Stimulated activated memory B cell treated with anti-CD40 and anti-IgM and Interleukin-4, amounts not matched to agents 10 μg/mL and 1 μg/mL and 100 μg/mL, for 72 hours (primary cell): ENCODE results near the gene TMPRSS9.
"Not testable (repeated sequence)": the region's sequence is repeated elsewhere in the genome, so short reads cannot be mapped to it uniquely, and the experiment has no call there.

Source experiments
- ATAC-seq: fragments of 150-1000 bp; cut with Tn5 transposase; 2 replicates; pipeline ENCODE4 v1.10.0; 2021
- H3K27ac Mint-ChIP-seq: one replicate; pipeline ENCODE4 v1.8.0; 2022; ENCODE audit warnings: mild to moderate bottlenecking, mixed read lengths
- H3K27me3 Mint-ChIP-seq: one replicate; pipeline ENCODE4 v1.8.0; 2022; ENCODE audit warnings: mixed read lengths
- H3K36me3 Mint-ChIP-seq: one replicate; pipeline ENCODE4 v1.8.0; 2022; ENCODE audit warnings: mixed read lengths
- H3K4me1 Mint-ChIP-seq: one replicate; pipeline ENCODE4 v1.8.0; 2022; ENCODE audit warnings: mixed read lengths
- H3K4me3 Mint-ChIP-seq: one replicate; pipeline ENCODE4 v1.8.0; 2022; ENCODE audit warnings: mild to moderate bottlenecking, moderate library complexity, mixed read lengths
- H3K9me3 Mint-ChIP-seq: one replicate; pipeline ENCODE4 v1.8.0; 2022; ENCODE audit warnings: mixed read lengths

The TMPRSS9 gene

GRCh38 chr19:2345076-2345475 is 15.0 kb upstream of the TMPRSS9 start:
- H3K4me1 Mint-ChIP-seq: no peaks in the 10 kb centered on the region
- ATAC-seq: peak; percentile 9
- no peak overlapping the region for H3K27ac Mint-ChIP-seq
- peaks cover 12% of the 10 kb centered on the region for H3K36me3 Mint-ChIP-seq
- H3K9me3 Mint-ChIP-seq: no peaks in the 10 kb centered on the region
- H3K27me3 Mint-ChIP-seq: no peaks in the 10 kb centered on the region
- no peak overlapping the region for H3K4me3 Mint-ChIP-seq

DNA sequence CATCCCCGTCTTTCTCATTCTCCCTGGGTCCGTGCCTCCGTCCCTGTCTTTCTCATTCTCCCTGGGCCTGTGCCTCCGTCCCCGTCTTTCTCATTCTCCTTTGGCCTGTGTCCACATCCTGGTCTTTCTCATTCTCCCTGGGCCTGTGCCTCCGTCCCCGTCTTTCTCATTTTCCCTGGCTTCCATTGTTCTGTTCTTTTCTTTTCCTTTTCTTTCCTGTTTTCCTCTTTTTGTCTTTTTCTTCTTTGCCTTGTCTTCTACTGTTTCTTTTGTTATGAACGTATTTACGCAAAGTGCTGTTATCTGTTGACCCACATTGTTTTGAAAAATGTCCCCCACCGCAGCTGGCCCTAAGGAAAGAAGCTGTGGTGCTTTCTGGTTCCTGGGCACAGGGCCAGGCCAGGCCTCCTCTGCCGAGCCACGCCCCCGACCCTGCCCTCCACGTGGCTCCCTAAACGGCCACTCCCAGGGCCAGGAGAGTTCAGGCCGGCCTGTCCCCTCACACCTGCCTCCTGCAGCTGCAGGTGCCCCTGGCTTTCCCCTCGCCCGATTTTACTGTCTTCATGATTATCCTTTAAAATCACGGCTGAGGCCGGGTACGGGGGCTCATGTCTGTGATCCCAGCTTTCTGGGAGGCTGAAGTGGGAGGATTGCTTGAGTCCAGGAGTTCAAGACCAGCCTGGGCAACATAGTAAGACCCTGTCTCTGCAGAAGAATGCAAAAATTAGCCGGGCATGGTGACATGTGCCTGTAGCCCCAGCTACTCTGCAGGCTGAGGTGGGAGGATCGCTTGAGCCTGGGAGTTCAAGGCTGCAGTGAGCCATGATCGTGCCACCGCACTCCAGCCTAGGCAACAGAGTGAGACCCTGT is 14.0 kb upstream of the TMPRSS9 start:
- no peaks in the 10 kb centered on the region for H3K4me1 Mint-ChIP-seq
- no peak overlapping the region for H3K27ac Mint-ChIP-seq
- peaks cover 13% of the 10 kb centered on the region for H3K36me3 Mint-ChIP-seq
- H3K9me3 Mint-ChIP-seq: no peaks in the 10 kb centered on the region
- no peaks in the 10 kb centered on the region for H3K27me3 Mint-ChIP-seq
- H3K4me3 Mint-ChIP-seq: no peak overlapping the region
- no peak for ATAC-seq

- not testable (repeated sequence) for ATAC-seq, H3K9me3 Mint-ChIP-seq, H3K27ac Mint-ChIP-seq, H3K27me3 Mint-ChIP-seq, H3K4me1 Mint-ChIP-seq, H3K4me3 Mint-ChIP-seq
- peaks cover 22% of the 10 kb centered on the region for H3K36me3 Mint-ChIP-seq
Observed at GRCh38 chr19:2349818-2350217, 10.2 kb upstream of the TMPRSS9 start.

GRCh38 chr19:2350656-2351055 is 9.4 kb upstream of the TMPRSS9 start:
- Mint-ChIP-seq H3K9me3 (no peaks in the 10 kb centered on the region), H3K4me3 (no peak overlapping the region), H3K27me3 (no peaks in the 10 kb centered on the region), H3K27ac (no peak overlapping the region), H3K36me3 (peaks cover 15% of the 10 kb centered on the region), H3K4me1 (no peaks in the 10 kb centered on the region)
- no peak for ATAC-seq

DNA sequence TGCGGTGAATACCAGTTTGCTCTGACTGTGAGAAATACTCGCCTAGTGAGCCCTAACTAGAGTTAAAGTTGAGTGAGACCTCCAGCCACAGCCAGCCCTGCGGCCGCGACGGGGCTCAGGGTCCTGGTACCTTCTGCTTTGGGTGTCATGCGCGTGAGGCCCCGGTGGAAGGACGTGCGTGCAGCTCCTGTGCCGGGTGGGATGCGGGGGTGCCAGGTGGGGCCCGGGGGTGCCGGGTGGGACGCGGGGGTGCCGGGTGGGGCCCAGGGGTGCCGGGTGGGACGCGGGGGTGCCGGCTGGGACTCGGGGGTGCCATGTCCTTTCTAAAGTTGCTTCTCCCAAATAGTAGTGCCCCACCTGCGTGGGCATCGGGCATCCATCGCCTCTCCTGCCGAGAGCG is 8.5 kb upstream of the TMPRSS9 start:
- H3K27me3 Mint-ChIP-seq: no peaks in the 10 kb centered on the region
- H3K27ac Mint-ChIP-seq: no peak overlapping the region
- no peaks in the 10 kb centered on the region for H3K9me3 Mint-ChIP-seq
- no peaks in the 10 kb centered on the region for H3K4me1 Mint-ChIP-seq
- peaks cover 10% of the 10 kb centered on the region for H3K36me3 Mint-ChIP-seq
- no peak overlapping the region for H3K4me3 Mint-ChIP-seq
- peak; percentile 68 for ATAC-seq

- H3K27ac Mint-ChIP-seq: no peak overlapping the region
- peak; percentile 40 for ATAC-seq
- H3K9me3 Mint-ChIP-seq: peaks cover 4% of the 10 kb centered on the region
- H3K36me3 Mint-ChIP-seq: peaks cover 15% of the 10 kb centered on the region
- H3K27me3 Mint-ChIP-seq: no peaks in the 10 kb centered on the region
- no peak overlapping the region for H3K4me3 Mint-ChIP-seq
- H3K4me1 Mint-ChIP-seq: no peaks in the 10 kb centered on the region
Observed at GRCh38 chr19:2352121-2352520, 7.9 kb upstream of the TMPRSS9 start.

GRCh38 chr19:2353159-2353886 is 6.7 kb upstream of the TMPRSS9 start:
- peaks cover 18% of the 10 kb centered on the region for H3K36me3 Mint-ChIP-seq
- peaks cover 11% of the 10 kb centered on the region for H3K9me3 Mint-ChIP-seq
- no peaks in the 10 kb centered on the region for H3K4me1 Mint-ChIP-seq
- no peak overlapping the region for H3K27ac Mint-ChIP-seq
- H3K4me3 Mint-ChIP-seq: no peak overlapping the region
- H3K27me3 Mint-ChIP-seq: no peaks in the 10 kb centered on the region
- ATAC-seq: peak; percentile 24

GRCh38 chr19:2353887-2354592 is 6.0 kb upstream of the TMPRSS9 start:
- no peak for ATAC-seq
- H3K36me3 Mint-ChIP-seq: peaks cover 18% of the 10 kb centered on the region
- no peak overlapping the region for H3K4me3 Mint-ChIP-seq
- no peaks in the 10 kb centered on the region for H3K4me1 Mint-ChIP-seq
- no peaks in the 10 kb centered on the region for H3K27me3 Mint-ChIP-seq
- H3K9me3 Mint-ChIP-seq: peaks cover 11% of the 10 kb centered on the region
- H3K27ac Mint-ChIP-seq: no peak overlapping the region

GRCh38 chr19:2354670-2355069 is 5.4 kb upstream of the TMPRSS9 start:
- H3K9me3 Mint-ChIP-seq: peaks cover 11% of the 10 kb centered on the region
- no peak overlapping the region for H3K27ac Mint-ChIP-seq
- no peaks in the 10 kb centered on the region for H3K27me3 Mint-ChIP-seq
- H3K4me1 Mint-ChIP-seq: no peaks in the 10 kb centered on the region
- H3K36me3 Mint-ChIP-seq: peaks cover 18% of the 10 kb centered on the region
- no peak overlapping the region for H3K4me3 Mint-ChIP-seq
- ATAC-seq: no peak

DNA sequence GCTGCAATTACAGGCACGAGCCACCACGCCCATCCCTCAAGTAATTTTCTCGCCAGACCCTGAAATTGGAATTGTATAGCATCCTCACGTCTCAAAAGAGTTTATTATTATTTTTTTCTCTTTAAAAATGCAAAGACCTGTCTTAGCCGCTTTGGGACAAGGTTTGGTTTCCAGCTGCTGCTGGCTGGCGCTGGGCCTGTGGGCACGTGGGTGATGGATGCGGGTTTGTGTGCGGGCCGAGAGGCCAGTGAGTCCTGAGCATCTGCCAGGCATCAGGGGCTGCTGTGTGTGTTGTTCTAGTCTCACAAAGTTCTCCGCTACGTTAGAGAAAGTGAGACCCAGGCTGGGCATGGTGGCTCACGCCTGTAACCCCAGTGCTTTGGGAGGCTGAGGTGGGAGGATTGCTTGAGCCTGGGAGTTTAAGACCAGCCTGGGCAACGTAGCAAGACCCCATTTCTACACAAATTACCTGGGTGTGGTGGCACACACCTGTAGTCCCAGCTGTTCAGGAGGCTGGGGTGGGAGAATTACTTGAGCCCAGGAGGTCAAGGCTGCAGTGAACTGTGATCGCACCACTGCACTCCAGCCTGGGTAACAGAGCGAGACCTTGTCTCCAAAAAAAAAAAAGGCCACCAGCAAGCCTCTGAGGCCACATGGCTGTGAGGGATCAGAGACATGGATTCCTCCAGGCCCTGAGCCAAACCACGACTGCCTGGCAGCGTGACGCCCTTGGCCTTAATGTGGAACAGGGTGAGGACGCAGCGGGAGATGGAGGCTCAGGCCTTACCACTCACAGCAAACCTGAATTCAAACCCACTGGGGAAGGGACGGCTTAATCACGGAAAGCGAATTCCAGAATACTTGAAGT is 4.7 kb upstream of the TMPRSS9 start:
- H3K27ac Mint-ChIP-seq: no peak overlapping the region
- H3K4me1 Mint-ChIP-seq: peaks cover 3% of the 10 kb centered on the region
- peaks cover 4% of the 10 kb centered on the region for H3K27me3 Mint-ChIP-seq
- peaks cover 18% of the 10 kb centered on the region for H3K36me3 Mint-ChIP-seq
- peaks cover 11% of the 10 kb centered on the region for H3K9me3 Mint-ChIP-seq
- ATAC-seq: no peak
- no peak overlapping the region for H3K4me3 Mint-ChIP-seq

DNA sequence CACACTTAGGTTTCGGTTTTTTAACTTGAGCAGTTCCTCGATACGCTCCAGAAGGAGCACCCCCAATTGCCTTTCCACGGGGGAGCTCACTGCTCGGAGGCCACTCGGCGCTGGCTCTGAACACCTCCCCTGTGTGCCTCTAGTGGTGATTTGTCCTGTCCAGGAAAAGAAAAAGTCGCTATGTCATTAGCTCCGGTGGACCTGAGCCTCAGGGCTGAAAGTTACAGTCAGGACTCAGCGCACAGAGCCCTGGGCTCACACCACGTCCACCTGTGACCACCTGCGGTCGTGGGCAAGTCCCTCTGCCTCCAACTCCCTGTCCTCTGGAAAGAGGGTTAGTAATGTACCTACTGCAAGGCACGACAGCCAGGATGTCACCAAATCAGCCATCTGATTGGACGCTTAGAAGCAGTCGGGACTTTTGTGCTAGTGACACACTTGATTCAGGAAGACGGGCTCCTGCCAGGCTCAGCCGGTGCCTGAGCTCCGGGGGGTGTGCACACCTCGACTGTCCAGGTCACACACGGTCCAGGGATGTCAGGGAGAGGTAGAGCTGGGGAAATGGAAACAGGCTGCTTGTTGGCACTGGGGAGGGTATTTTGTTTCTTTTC is 3.9 kb upstream of the TMPRSS9 start:
- H3K27me3 Mint-ChIP-seq: peaks cover 9% of the 10 kb centered on the region
- H3K27ac Mint-ChIP-seq: no peak overlapping the region
- H3K36me3 Mint-ChIP-seq: peaks cover 16% of the 10 kb centered on the region
- no peak overlapping the region for H3K4me3 Mint-ChIP-seq
- no peak for ATAC-seq
- peaks cover 11% of the 10 kb centered on the region for H3K9me3 Mint-ChIP-seq
- H3K4me1 Mint-ChIP-seq: peaks cover 6% of the 10 kb centered on the region

- H3K9me3 Mint-ChIP-seq: peaks cover 11% of the 10 kb centered on the region
- no peak overlapping the region for H3K4me3 Mint-ChIP-seq
- H3K4me1 Mint-ChIP-seq: peaks cover 6% of the 10 kb centered on the region
- no peak for ATAC-seq
- H3K27ac Mint-ChIP-seq: no peak overlapping the region
- peaks cover 12% of the 10 kb centered on the region for H3K36me3 Mint-ChIP-seq
- H3K27me3 Mint-ChIP-seq: peaks cover 9% of the 10 kb centered on the region
Observed at GRCh38 chr19:2357279-2358206, 2.5 kb upstream of the TMPRSS9 start.

DNA sequence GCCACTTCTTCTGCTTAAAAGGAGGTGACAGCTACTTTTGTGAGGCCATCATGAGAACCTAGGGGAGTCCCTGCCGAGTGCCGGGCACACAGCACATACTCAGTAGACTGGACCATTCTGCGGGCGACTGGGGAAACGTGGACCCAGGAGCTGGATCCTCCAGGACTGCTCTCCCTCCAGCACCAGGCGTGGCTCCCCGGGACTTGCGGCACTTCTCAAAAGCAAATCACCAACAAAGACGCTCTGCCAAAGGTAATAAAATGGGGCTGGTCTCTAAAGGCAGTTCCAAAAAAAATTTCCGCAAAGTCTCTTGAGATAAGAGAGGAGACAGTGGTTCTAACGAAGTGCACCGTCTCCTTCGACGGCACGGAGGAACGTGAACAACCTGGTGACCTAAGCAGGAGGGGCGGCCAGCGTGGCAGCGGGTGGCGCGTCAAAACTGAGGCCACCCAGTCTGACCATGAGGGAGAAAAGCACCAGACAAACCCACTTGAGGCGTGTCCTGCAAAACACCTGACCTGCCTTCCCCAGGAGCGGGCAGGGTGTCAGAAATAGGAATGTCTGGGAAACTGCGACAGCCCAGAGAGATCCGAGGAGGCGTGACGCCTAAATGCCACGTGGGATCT is 1.4 kb upstream of the TMPRSS9 start:
- peaks cover 6% of the 10 kb centered on the region for H3K4me1 Mint-ChIP-seq
- no peak overlapping the region for H3K27ac Mint-ChIP-seq
- peaks cover 11% of the 10 kb centered on the region for H3K9me3 Mint-ChIP-seq
- no peak overlapping the region for H3K4me3 Mint-ChIP-seq
- peaks cover 8% of the 10 kb centered on the region for H3K36me3 Mint-ChIP-seq
- peaks cover 9% of the 10 kb centered on the region for H3K27me3 Mint-ChIP-seq
- ATAC-seq: no peak
